Measurements from ENCODE around the gene CEP170B. TPM values are rescaled to one million over a fixed set of nuclear protein-coding genes. Genes with fewer than 3 reads are reported as not detected.

Gene CEP170B
- total RNA-seq (2022; extraction: Qiagen RNA extraction; ENCODE audit: low read depth): 15.5 to 27.9 TPM (median 21.4 TPM) in 5 replicates

GRCh38 chr14:104865081-104865630 lies at the start of gene CEP170B:
CEP170B (plus strand) TSS chr14:104865268; CDS start chr14:104868451, 3,183 bp downstream.

GRCh38 chr14:104924421-104925213 lies 59.5 kb downstream of the CEP170B start, which contains the start of gene PLD4:
PLD4 (plus strand) TSS chr14:104924879; CDS start chr14:104927141, 2,262 bp downstream.

Other genes starting within 250 kb of the CEP170B start
- 76.5 to 152 TPM (median 135 TPM) in 5 replicates for gene INF2, start 175.7 kb upstream of the CEP170B start, total RNA-seq (2022; extraction: Qiagen RNA extraction; ENCODE audit: low read depth)
- 4.5 to 7.8 TPM (median 6.2 TPM) in 5 replicates for gene ADSS1, start 141.0 kb upstream of the CEP170B start, total RNA-seq (2022; extraction: Qiagen RNA extraction; ENCODE audit: low read depth)
- gene SIVA1, start 112.1 kb upstream of the CEP170B start, total RNA-seq (2022; extraction: Qiagen RNA extraction; ENCODE audit: low read depth): 123 to 208 TPM (median 180 TPM) in 5 replicates
- 84.1 to 113 TPM (median 101 TPM) in 5 replicates for gene AKT1, start 69.5 kb upstream of the CEP170B start, total RNA-seq (2022; extraction: Qiagen RNA extraction; ENCODE audit: low read depth)
- 2.0 to 3.8 TPM (median 3.6 TPM) in 5 replicates for gene ZBTB42, start 64.2 kb upstream of the CEP170B start, total RNA-seq (2022; extraction: Qiagen RNA extraction; ENCODE audit: low read depth)
- gene PLD4, start 59.6 kb downstream of the CEP170B start, total RNA-seq (2022; extraction: Qiagen RNA extraction; ENCODE audit: low read depth): not detected in 5 replicates
- 182 to 214 TPM (median 186 TPM) in 5 replicates for gene AHNAK2, start 113.1 kb downstream of the CEP170B start, total RNA-seq (2022; extraction: Qiagen RNA extraction; ENCODE audit: low read depth)
- 13.9 to 18.6 TPM (median 18.3 TPM) in 5 replicates for gene CLBA1, start 120.5 kb downstream of the CEP170B start, total RNA-seq (2022; extraction: Qiagen RNA extraction; ENCODE audit: low read depth)
- 46.8 to 58.4 TPM (median 52.8 TPM) in 5 replicates for gene CDCA4, start 155.8 kb downstream of the CEP170B start, total RNA-seq (2022; extraction: Qiagen RNA extraction; ENCODE audit: low read depth)
- gene GPR132, start 200.2 kb downstream of the CEP170B start, total RNA-seq (2022; extraction: Qiagen RNA extraction; ENCODE audit: low read depth): 0.43 to 0.64 TPM (median 0.55 TPM) in 5 replicates

Data from A549 treated with RU486 at 1 μM for 4 hours (cell line).